BE2C (cell line): ENCODE results near the gene MORC4.

Source experiments
- DNase-seq: peaks from one replicate; pipeline ENCODE4 v3.0.0-alpha.2; 2020
- H3K27me3 ChIP-seq: fragments of 250-450 bp; sonication (Bioruptor Pico); 2 replicates; pipeline ENCODE4 v1.5.1; 2020; ENCODE audit warnings: mild to moderate bottlenecking
- H3K36me3 ChIP-seq: fragments of 250-450 bp; sonication (Bioruptor Pico); 2 replicates; pipeline ENCODE4 v1.5.1; 2020; ENCODE audit warnings: mild to moderate bottlenecking
- H3K4me1 ChIP-seq: fragments of 250-450 bp; sonication (Bioruptor Pico); 2 replicates; pipeline ENCODE4 v1.5.1; 2020
- H3K4me3 ChIP-seq: 2 replicates; pipeline ENCODE4 v1.5.1; 2011; ENCODE audit warnings: low read depth, low read length
- H3K9me3 ChIP-seq: fragments of 250-450 bp; sonication (Bioruptor Pico); 2 replicates; pipeline ENCODE4 v1.5.1; 2020
- TF ChIP-seq, protein P1 (sequence below): IDR thresholded peaks from 2 replicates; pipeline ENCODE4 v1.5.1; 2012; ENCODE audit warnings: mild to moderate bottlenecking, low read depth, low read length

MORC4 gene

DNA sequence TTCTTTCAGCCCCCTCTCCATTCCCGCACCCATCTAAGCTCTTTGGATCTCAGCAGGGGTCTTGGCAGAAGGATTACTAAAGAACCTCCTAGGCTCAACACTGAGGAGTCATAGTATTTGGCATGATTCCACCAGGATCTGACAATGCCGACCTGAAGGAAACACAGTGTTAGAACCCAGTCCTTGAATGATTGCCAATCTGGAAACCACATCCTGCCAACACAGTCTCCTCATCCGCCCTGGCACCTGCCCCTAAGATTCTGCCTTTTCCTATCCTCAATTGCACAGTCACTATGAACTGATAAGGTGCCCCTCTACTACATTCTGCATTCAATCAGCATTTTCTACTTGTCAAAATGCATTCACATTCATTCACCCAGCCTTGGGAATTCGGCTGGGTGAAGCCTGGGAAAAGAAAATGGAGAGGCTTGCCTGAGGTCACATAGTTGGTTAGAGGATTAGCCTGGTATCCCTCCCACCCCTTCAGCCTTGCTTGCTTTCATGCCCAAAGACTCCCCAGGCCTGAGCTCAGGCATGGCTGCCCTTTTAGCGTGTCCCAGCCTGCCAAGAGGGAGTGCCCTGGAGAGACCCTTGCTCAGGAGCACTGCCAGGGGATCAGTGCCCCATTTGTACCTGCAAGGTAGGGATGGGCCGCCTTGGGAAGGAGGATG, 82.0 kb downstream of the MORC4 start:
- Histone ChIP-seq H3K4me3 (no peak overlapping the region), H3K36me3 (no peaks in the 10 kb centered on the region), H3K27me3 (no peaks in the 10 kb centered on the region), H3K4me1 (no peaks in the 10 kb centered on the region), H3K9me3 (no peaks in the 10 kb centered on the region)
- no peak for DNase-seq
- TF ChIP-seq, protein P1, sequence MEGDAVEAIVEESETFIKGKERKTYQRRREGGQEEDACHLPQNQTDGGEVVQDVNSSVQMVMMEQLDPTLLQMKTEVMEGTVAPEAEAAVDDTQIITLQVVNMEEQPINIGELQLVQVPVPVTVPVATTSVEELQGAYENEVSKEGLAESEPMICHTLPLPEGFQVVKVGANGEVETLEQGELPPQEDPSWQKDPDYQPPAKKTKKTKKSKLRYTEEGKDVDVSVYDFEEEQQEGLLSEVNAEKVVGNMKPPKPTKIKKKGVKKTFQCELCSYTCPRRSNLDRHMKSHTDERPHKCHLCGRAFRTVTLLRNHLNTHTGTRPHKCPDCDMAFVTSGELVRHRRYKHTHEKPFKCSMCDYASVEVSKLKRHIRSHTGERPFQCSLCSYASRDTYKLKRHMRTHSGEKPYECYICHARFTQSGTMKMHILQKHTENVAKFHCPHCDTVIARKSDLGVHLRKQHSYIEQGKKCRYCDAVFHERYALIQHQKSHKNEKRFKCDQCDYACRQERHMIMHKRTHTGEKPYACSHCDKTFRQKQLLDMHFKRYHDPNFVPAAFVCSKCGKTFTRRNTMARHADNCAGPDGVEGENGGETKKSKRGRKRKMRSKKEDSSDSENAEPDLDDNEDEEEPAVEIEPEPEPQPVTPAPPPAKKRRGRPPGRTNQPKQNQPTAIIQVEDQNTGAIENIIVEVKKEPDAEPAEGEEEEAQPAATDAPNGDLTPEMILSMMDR = no peak

DNA sequence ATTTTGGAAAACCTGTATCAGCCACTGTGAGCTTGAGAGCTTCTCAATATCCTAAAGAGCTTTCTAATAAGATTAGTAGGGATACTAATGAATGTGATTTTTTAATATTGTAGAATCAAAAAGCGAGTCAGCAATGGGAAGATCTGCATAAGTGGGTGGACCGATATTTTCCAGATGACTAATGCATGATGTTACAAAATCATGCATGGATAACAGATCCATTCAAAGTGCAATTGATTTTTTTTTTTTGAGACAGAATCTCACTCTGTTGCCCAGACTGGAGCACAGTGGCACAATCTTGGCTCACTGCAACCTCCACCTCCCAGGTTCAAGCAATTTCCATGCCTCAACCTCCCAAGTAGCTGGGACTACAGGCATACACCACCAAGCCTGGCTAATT, 87.1 kb downstream of the MORC4 start:
- H3K9me3 ChIP-seq = no peaks in the 10 kb centered on the region
- TF ChIP-seq, protein P1 = no peak
- no peaks in the 10 kb centered on the region for H3K27me3 ChIP-seq
- H3K4me1 ChIP-seq = no peaks in the 10 kb centered on the region
- H3K4me3 ChIP-seq = no peak overlapping the region
- DNase-seq = no peak
- no peaks in the 10 kb centered on the region for H3K36me3 ChIP-seq

DNA sequence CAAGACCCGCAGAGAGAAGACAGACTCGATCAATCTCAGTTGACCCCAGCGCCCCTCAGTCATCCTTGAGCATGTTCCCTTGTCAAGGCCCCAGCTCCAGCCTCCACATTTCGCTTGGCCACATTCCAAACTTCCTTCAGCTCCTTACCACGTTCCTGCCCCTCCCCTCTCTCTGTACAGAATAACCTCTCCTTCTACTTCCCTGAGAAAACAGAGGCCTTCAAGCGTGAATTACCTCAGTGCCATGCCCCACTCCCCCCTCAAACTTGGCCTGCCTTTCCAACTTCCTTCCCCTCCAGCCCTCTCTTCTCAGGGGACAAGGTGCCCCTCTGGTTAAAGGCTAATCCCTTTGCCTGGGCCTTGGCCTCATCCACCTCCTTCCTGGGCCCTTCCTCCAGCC, 93.7 kb downstream of the MORC4 start:
- Histone ChIP-seq H3K4me3 (no peak overlapping the region), H3K9me3 (no peaks in the 10 kb centered on the region), H3K36me3 (no peaks in the 10 kb centered on the region), H3K27me3 (no peaks in the 10 kb centered on the region), H3K4me1 (no peaks in the 10 kb centered on the region)
- TF ChIP-seq, protein P1 = no peak
- no peak for DNase-seq

DNA sequence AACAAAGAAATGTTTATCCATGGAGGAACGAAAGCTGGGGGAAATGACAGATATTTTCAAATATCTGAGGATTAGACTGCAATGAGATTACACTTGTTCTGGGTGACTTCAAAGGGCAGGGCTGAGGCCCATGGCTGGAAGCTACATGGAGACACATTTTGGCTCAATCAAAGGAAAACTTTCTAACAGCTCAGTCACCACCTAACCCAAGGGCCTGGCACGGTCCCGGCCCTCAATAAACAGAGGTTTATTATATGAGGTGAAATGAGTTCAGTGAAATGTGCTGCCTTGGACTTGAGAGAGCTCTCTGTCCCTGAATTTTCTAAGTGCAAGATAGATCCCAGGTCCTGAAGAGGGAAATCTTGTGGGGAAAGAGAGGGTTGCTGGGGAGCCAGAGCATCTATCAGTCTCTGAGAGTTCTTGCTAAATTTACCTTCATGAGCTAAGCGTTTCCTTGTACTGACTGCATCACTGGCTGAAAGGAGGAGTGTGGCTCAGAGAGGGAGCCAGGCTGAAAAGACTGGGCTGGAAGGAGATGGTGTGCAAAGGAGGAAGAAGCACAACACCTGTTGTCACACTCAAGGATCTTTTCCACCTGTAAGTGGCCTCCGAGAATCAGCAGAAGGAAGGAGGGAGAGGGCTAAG, 94.8 kb downstream of the MORC4 start:
- H3K36me3 ChIP-seq = no peaks in the 10 kb centered on the region
- TF ChIP-seq, protein P1 = no peak
- no peak for DNase-seq

DNA sequence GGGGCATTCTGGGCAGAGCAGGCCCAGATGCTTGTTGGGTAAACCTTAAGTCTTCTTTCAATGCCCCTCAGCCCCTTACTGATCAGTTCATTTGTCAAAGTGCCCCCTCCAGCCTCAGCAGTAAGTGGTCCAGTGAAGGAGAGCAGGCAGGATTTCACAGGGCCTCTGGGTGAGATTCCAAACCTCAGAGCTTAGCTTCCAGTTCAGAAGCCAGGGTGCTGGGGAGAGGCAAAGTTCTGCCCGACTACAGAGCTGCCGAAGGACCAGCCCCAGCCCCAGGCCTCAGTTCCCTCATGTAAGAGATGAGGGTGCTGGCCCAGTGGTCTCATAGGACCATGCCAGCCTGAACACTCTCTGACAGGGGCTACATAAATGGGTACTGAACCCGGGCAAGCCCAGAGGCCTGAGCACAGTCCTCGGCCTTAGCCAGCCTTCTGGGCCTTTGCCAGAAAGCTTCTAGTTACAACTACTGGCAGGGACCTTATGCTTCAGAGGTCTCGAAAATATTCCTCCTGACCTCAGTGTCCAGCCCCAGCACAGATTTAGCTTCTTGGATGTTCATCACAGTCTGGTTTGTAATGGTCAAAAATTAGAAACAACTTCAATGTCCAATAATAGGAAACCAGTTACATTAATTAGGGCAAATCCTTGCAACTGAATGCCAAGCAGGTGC, 96.0 kb downstream of the MORC4 start:
- no peaks in the 10 kb centered on the region for H3K9me3 ChIP-seq
- TF ChIP-seq, protein P1 = no peak
- H3K4me1 ChIP-seq = no peaks in the 10 kb centered on the region
- no peaks in the 10 kb centered on the region for H3K27me3 ChIP-seq
- no peak for DNase-seq
- H3K4me3 ChIP-seq = no peak overlapping the region
- H3K36me3 ChIP-seq = no peaks in the 10 kb centered on the region

More for the DNA sequence above, 94.8 kb downstream of the MORC4 start:
- no peak overlapping the region for H3K4me3 ChIP-seq
- H3K4me1 ChIP-seq = no peaks in the 10 kb centered on the region
- no peaks in the 10 kb centered on the region for H3K27me3 ChIP-seq
- no peaks in the 10 kb centered on the region for H3K9me3 ChIP-seq
